T-cell (primary cell): ENCODE measurements around the gene ASTN1. TPM values are rescaled to one million over a fixed set of nuclear protein-coding genes. Genes with fewer than 3 reads are reported as not detected.
"Not testable (repeated sequence)": the region's sequence is repeated elsewhere in the genome, so short reads cannot be mapped to it uniquely, and the experiment has no call there.

Experiments used
- ATAC-seq, 4 experiments: fragments of 200-7000 bp in 3 of 4; fragments of 150-1000 bp in 1 of 4; cut with Tn5 transposase; replicated peaks in 1 of 4; 1 replicate in 3 of 4; 2 replicates in 1 of 4; pipeline ENCODE4 v1.10.0; 2021; ENCODE audit warnings: moderate library complexity in 3 of 4, mild to moderate bottlenecking in 2 of 4, moderate number of reproducible peaks in 1 of 4
- CTCF ChIA-PET, 2 donors: fragments of 300-600 bp; sonication (Branson Sonifier 250); formaldehyde crosslinking; loops; one replicate each; lab custom pipeline; 2022; ENCODE audit warnings: antibody characterized with exemption in 2 of 2; lab: Charles Lee
- POLR2A ChIA-PET, 2 donors: fragments of 300-600 bp; sonication (Branson Sonifier 250); formaldehyde crosslinking; loops; one replicate each; lab custom pipeline; 2022; ENCODE audit warnings: antibody characterized with exemption in 2 of 2; lab: Charles Lee
- DNase-seq, 35 experiments: peaks; one replicate each; pipeline versions ENCODE4 v3.0.0 to v3.0.0-alpha.2; 2013 to 2023
- H3K27ac ChIP-seq: one replicate; pipeline ENCODE4 v1.5.1; 2013; ENCODE audit warnings: low read length
- H3K27me3 ChIP-seq, 2 experiments: replicated peaks in 1 of 2; 1 replicate in 1 of 2; 2 replicates in 1 of 2; pipeline versions ENCODE4 v1.6.1 to v1.7.0; 2013; ENCODE audit warnings: low read length in 1 of 2, mixed read lengths in 1 of 2; ENCODE audit not compliant: control insufficient read depth in 2 of 2, insufficient read depth in 2 of 2; ENCODE audit errors: extremely low read depth in 1 of 2
- H3K36me3 ChIP-seq, 2 donors: 1 replicate in 1 of 2; 2 replicates in 1 of 2; pipeline versions ENCODE4 v1.6.1 to v1.7.0; 2013; ENCODE audit warnings: low read length in 1 of 2; ENCODE audit not compliant: control insufficient read depth in 2 of 2, insufficient read depth in 1 of 2; ENCODE audit errors: extremely low read depth in 1 of 2
- H3K4me1 ChIP-seq, 2 experiments: 1 replicate in 1 of 2; 2 replicates in 1 of 2; pipeline versions ENCODE4 v1.6.1 to v1.7.0; 2013; ENCODE audit warnings: low read length in 2 of 2, mixed read lengths in 1 of 2; ENCODE audit not compliant: insufficient read depth in 2 of 2, control insufficient read depth in 1 of 2; ENCODE audit errors: extremely low read depth in 1 of 2
- H3K4me3 ChIP-seq, 2 donors: 1 replicate in 1 of 2; 2 replicates in 1 of 2; pipeline versions ENCODE4 v1.5.1 to v1.7.0; 2013; ENCODE audit warnings: mild to moderate bottlenecking in 2 of 2, low read length in 1 of 2, moderate library complexity in 1 of 2; ENCODE audit not compliant: control insufficient read depth in 1 of 2; ENCODE audit errors: extremely low read depth in 1 of 2
- H3K9me3 ChIP-seq: 2 replicates; pipeline ENCODE4 v1.7.0; 2013
- H3K27ac Mint-ChIP-seq, 2 donors: one replicate each; pipeline ENCODE4 v1.8.0; 2020 to 2021; ENCODE audit warnings: mild to moderate bottlenecking in 2 of 2, mixed read lengths in 2 of 2
- H3K27me3 Mint-ChIP-seq, 2 donors: one replicate each; pipeline ENCODE4 v1.8.0; 2021 to 2022; ENCODE audit warnings: mixed read lengths in 2 of 2
- H3K36me3 Mint-ChIP-seq: one replicate; pipeline ENCODE4 v1.8.0; 2021; ENCODE audit warnings: mixed read lengths
- H3K4me1 Mint-ChIP-seq, 3 donors: one replicate each; pipeline ENCODE4 v1.8.0; 2020 to 2022; ENCODE audit warnings: mixed read lengths in 3 of 3, mild to moderate bottlenecking in 1 of 3
- H3K4me3 Mint-ChIP-seq, 3 donors: one replicate each; pipeline ENCODE4 v1.8.0; 2020 to 2022; ENCODE audit warnings: mild to moderate bottlenecking in 3 of 3, mixed read lengths in 3 of 3, moderate library complexity in 3 of 3
- H3K9me3 Mint-ChIP-seq, 3 donors: one replicate each; pipeline ENCODE4 v1.8.0; 2020 to 2022; ENCODE audit warnings: mixed read lengths in 3 of 3
- WGBS: methylation state at CpG from one replicate; pipeline ENCODE4 v1.1.5; 2013; ENCODE audit warnings: missing lambda C conversion rate; ENCODE audit not compliant: insufficient coverage; 5-methylcytosine and 5-hydroxymethylcytosine counted together
- total RNA-seq, 35 experiments: library from RNA in 6 of 35; stranded (reverse) in 6 of 35; fragments of 120-200 nt in 1 of 35; gene quantifications; one replicate each; pipeline versions ENCODE4 v1.2.1 to v1.2.4 and lab custom pipeline; 2013 to 2026

Gene ASTN1
- total RNA-seq, 5 donors from 2014 or later (not counting 1 experiment from before 2014, with no cell fraction given) = 0.06 TPM; not detected in 4

- ChIA-PET POLR2A (no interaction called here), CTCF (no interaction called here)
- Histone ChIP-seq H3K4me3 (no peak overlapping the region), H3K27me3 (no peaks in the 10 kb centered on the region), H3K4me1 (no peaks in the 10 kb centered on the region), H3K36me3 (no peaks in the 10 kb centered on the region), H3K9me3 (no peaks in the 10 kb centered on the region), H3K27ac (no peak overlapping the region)
- Mint-ChIP-seq H3K9me3 (peaks cover 0 to 12% (median 0%) of the 10 kb centered on the region in 3 donors), H3K36me3 (no peaks in the 10 kb centered on the region), H3K27ac (no peak overlapping the region), H3K27me3 (no peaks in the 10 kb centered on the region), H3K4me3 (no peak overlapping the region), H3K4me1 (no peaks in the 10 kb centered on the region)
- no peak for DNase-seq
- WGBS = no CpG with 5 or more reads among the region's 4 CpGs
- no peak for ATAC-seq
Measured at GRCh38 chr1:177080564-177080963, 83.9 kb downstream of the ASTN1 start.

GRCh38 chr1:177077734-177078499, 86.6 kb downstream of the ASTN1 start:
- POLR2A ChIA-PET = no interaction called here
- CTCF ChIA-PET = no interaction called here

GRCh38 chr1:177077006-177077405, 87.5 kb downstream of the ASTN1 start:
- H3K27me3 ChIP-seq = no peaks in the 10 kb centered on the region
- H3K4me3 ChIP-seq = no peak overlapping the region
- H3K27ac ChIP-seq = no peak overlapping the region
- no peak overlapping the region for H3K27ac Mint-ChIP-seq
- H3K4me1 ChIP-seq = no peaks in the 10 kb centered on the region
- no peaks in the 10 kb centered on the region for H3K36me3 ChIP-seq
- H3K9me3 ChIP-seq = no peaks in the 10 kb centered on the region
- ATAC-seq (no peak), DNase-seq (no peak)
- ChIA-PET CTCF (no interaction called here), POLR2A (no interaction called here)
- no peaks in the 10 kb centered on the region for H3K27me3 Mint-ChIP-seq
- H3K9me3 Mint-ChIP-seq = peaks cover 3 to 8% (median 4%) of the 10 kb centered on the region in 3 donors
- 73% methylated on average over 3 of the region's 8 CpGs for WGBS
- no peak overlapping the region for H3K4me3 Mint-ChIP-seq
- no peaks in the 10 kb centered on the region for H3K36me3 Mint-ChIP-seq
- H3K4me1 Mint-ChIP-seq = no peaks in the 10 kb centered on the region

More at GRCh38 chr1:177077734-177078499, 86.6 kb downstream of the ASTN1 start:
- DNase-seq = no peak
- Mint-ChIP-seq H3K4me1 (no peaks in the 10 kb centered on the region), H3K27me3 (no peaks in the 10 kb centered on the region), H3K9me3 (peaks cover 3 to 8% (median 4%) of the 10 kb centered on the region in 3 donors), H3K4me3 (no peak overlapping the region), H3K27ac (no peak overlapping the region), H3K36me3 (no peaks in the 10 kb centered on the region)
- no peak overlapping the region for H3K27ac ChIP-seq
- ATAC-seq = no peak
- H3K4me3 ChIP-seq = no peak overlapping the region
- H3K36me3 ChIP-seq = no peaks in the 10 kb centered on the region
- no peaks in the 10 kb centered on the region for H3K27me3 ChIP-seq
- WGBS = 80% methylated on average over 3 of the region's 4 CpGs
- no peaks in the 10 kb centered on the region for H3K9me3 ChIP-seq
- no peaks in the 10 kb centered on the region for H3K4me1 ChIP-seq

- H3K27me3 ChIP-seq, POLR2A ChIA-PET, H3K36me3 Mint-ChIP-seq, H3K4me1 ChIP-seq, ATAC-seq, DNase-seq, CTCF ChIA-PET, H3K4me1 Mint-ChIP-seq, H3K4me3 Mint-ChIP-seq, H3K9me3 ChIP-seq, H3K27me3 Mint-ChIP-seq, H3K36me3 ChIP-seq, H3K9me3 Mint-ChIP-seq, H3K27ac ChIP-seq, H3K4me3 ChIP-seq, H3K27ac Mint-ChIP-seq: not testable (repeated sequence)
- no CpG with 5 or more reads among the region's 3 CpGs for WGBS
Measured at GRCh38 chr1:177074811-177075210, 89.7 kb downstream of the ASTN1 start.

GRCh38 chr1:177069490-177069889, 95.0 kb downstream of the ASTN1 start:
- Histone ChIP-seq H3K9me3 (no peaks in the 10 kb centered on the region), H3K27ac (no peak overlapping the region), H3K27me3 (no peaks in the 10 kb centered on the region), H3K4me3 (no peak overlapping the region), H3K36me3 (no peaks in the 10 kb centered on the region), H3K4me1 (no peaks in the 10 kb centered on the region)
- ChIA-PET CTCF (no interaction called here), POLR2A (no interaction called here)
- H3K36me3 Mint-ChIP-seq = no peaks in the 10 kb centered on the region
- peaks cover 0 to 4% (median 3%) of the 10 kb centered on the region in 3 donors for H3K9me3 Mint-ChIP-seq
- DNase-seq = no peak
- no CpG with 5 or more reads among the region's 3 CpGs for WGBS
- H3K27ac Mint-ChIP-seq = no peak overlapping the region
- no peak for ATAC-seq
- H3K27me3 Mint-ChIP-seq = no peaks in the 10 kb centered on the region
- H3K4me3 Mint-ChIP-seq = no peak overlapping the region
- no peaks in the 10 kb centered on the region for H3K4me1 Mint-ChIP-seq

- no peaks in the 10 kb centered on the region for H3K9me3 Mint-ChIP-seq
- ATAC-seq = no peak
- POLR2A ChIA-PET = no interaction called here
Measured at GRCh38 chr1:177067752-177068410, 96.6 kb downstream of the ASTN1 start.

More at GRCh38 chr1:177067752-177068410, 96.6 kb downstream of the ASTN1 start:
- Mint-ChIP-seq H3K27ac (no peak overlapping the region), H3K4me1 (no peaks in the 10 kb centered on the region), H3K4me3 (no peak overlapping the region), H3K27me3 (no peaks in the 10 kb centered on the region), H3K36me3 (no peaks in the 10 kb centered on the region)
- Histone ChIP-seq H3K27me3 (no peaks in the 10 kb centered on the region), H3K4me3 (no peak overlapping the region), H3K27ac (no peak overlapping the region), H3K4me1 (no peaks in the 10 kb centered on the region), H3K9me3 (no peaks in the 10 kb centered on the region), H3K36me3 (no peaks in the 10 kb centered on the region)
- DNase-seq = no peak
- CTCF ChIA-PET = no interaction called here
- WGBS = 56% methylated on average over 6 of the region's 7 CpGs
